ENCODE results near the gene SLC35F3.

DNA sequence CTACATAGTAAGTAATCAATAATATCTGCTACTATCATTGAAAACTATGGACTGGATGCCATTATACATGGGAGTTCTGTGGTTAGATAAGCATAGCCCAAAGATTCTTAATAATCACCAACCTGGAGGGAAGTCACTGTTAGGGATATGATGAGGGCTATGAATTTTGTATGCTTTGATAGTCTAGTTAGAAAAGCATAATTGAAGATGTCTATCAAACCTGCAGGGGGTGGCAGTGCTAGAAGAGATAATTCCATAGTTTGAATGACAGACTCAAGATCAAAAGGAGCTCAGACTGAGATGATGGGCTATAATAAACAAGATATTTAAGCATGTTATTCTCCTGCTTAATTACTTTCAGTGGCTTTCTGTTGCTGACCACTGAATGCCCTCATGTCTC lies 453.4 kb downstream of the SLC35F3 start:
- TF ChIP-seq, protein P1, sequence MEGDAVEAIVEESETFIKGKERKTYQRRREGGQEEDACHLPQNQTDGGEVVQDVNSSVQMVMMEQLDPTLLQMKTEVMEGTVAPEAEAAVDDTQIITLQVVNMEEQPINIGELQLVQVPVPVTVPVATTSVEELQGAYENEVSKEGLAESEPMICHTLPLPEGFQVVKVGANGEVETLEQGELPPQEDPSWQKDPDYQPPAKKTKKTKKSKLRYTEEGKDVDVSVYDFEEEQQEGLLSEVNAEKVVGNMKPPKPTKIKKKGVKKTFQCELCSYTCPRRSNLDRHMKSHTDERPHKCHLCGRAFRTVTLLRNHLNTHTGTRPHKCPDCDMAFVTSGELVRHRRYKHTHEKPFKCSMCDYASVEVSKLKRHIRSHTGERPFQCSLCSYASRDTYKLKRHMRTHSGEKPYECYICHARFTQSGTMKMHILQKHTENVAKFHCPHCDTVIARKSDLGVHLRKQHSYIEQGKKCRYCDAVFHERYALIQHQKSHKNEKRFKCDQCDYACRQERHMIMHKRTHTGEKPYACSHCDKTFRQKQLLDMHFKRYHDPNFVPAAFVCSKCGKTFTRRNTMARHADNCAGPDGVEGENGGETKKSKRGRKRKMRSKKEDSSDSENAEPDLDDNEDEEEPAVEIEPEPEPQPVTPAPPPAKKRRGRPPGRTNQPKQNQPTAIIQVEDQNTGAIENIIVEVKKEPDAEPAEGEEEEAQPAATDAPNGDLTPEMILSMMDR (optimal IDR thresholded peaks at IDR 0.05 in 1 of 3, IDR thresholded peaks at IDR 0.05 in 1 of 3, conservative IDR thresholded peaks at IDR 0.05 in 1 of 3; ENCODE audit: extremely low read depth in 1 of 3, insufficient read depth in 2 of 3, low read length in 3 of 3): no peak
- TF ChIP-seq EZH2 (IDR thresholded peaks at IDR 0.05; ENCODE audit: low read length): no peak
